SW 1271 (cell line): ENCODE data around the gene ANXA3.
"Not testable (repeated sequence)": the region's sequence is repeated elsewhere in the genome, so short reads cannot be mapped to it uniquely, and the experiment has no call there.

Experiments
- DNase-seq, 2 experiments: peaks; one replicate each; lab custom pipeline; 2025; lab: John Stamatoyannopoulos, UW

ANXA3 gene

DNA sequence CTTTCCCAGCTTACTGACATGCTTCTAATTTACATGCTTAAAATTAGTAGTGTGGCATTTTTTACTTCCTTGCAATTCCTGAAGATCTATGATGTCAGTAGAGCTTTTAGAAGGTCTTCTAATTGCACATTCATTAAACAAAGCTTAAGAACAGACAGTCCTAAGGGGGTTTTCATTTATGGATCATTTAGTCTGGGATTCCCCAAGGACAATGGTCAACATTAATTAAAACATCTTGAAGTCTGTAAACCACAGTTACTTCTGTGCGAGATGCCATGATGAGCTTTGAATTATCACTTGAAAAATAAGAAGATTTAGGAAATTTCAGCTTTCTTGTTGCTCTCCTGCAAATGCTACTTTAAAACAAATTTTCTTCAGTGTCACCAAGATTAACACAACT is 20.2 kb downstream of the ANXA3 start:
- DNase-seq: no peak

DNA sequence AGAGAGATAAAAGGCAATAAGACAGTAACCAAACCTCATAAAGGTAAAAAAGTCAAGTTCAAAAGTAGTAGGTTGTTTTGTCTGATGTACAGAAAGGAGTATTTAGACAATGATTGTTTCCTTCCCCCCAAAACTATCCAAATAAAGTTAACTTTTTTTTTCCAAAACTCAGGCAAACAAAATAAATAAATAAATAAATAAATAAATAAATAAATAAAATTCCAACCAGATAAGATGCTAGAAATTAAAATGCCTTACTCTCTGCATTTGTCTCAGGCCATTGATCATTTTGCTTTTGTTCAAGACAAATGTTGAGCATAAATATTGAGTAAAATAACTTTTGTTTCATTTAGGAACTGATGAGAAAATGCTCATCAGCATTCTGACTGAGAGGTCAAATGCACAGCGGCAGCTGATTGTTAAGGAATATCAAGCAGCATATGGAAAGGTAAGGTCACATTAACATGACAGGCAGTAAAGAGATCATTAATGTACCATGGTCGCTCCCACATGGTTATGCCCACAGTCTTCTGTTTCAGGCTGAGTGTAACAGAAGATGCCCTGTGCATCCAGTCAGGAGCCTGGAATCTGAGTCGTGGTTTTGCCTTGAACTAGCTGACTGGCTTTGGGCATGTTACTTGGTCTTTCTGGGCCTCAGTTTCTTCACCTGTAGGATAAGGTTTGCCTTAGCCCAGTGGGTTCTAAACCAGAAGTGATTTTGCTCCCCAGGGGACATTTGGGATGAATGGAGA is 27.3 kb downstream of the ANXA3 start:
- no peak for DNase-seq

DNA sequence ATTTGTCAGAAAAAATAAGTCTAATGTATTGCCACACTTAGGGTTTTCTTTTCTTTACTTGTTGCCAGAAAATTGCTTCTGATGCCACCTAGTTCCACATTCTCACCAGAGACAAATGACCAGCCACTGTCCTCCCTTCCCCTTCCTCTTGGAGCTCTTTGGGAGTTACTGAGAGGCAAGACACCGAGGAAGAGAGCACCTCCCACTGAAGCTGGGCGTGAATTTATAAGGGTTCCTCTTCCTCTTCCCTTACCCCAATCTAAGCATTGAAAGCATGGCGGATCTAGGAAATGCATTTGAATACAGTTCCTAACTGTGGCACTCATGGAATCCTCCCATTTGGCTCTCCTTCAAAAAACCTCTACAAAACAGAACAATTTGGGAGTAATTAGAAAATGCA is 30.0 kb downstream of the ANXA3 start:
- DNase-seq: no peak

DNA sequence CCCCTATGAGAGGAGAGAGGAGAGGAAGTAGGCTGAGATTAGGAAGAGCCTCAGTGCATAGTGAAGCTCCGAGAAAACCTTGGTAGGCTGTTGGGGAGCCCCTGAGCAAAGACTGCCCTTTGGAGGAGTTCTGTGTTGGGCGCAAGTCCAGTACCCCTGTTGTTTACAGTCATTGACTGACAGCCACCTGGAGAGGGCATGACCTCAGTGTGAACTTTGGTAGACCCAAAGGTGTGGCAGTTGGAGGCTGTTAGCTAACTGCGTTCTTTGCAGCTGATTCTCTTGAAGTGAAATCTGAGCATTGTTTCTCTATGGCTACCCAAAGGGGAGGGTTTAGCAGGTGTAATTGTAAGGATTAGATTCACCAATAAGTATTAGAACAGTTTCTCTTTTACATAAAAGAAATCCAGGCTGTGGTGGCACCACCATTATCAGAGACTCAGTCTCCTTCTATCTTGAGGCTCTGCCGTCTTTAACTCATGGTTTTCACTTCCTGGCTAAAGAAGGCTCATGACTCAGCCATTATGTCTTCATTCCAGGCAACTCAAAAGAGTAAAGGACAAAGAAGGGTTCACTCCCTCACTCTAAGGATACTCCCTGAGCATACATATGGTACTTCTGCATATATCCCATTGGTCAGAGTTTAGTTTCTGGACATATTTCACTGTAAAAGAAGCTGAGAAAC is 33.4 kb downstream of the ANXA3 start:
- no peak for DNase-seq

DNA sequence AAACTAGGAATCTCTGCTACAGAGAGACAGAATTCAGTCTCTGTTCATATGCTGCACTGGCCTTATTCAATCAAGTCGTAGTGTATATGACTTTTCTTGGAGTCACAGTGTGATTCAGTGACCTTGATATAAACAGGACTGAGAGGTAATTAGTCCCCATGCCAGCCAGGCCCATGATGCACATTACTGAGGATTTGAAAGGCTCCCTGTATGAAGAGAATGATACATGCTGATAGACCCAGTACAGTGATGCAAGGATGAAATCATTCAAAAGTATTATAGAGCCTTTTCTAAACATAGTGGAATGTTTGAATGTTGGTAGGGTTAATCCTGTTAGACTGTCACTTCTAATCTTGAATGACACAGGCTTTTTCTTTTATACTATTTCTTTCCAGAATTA is 34.1 kb downstream of the ANXA3 start:
- no peak for DNase-seq

DNA sequence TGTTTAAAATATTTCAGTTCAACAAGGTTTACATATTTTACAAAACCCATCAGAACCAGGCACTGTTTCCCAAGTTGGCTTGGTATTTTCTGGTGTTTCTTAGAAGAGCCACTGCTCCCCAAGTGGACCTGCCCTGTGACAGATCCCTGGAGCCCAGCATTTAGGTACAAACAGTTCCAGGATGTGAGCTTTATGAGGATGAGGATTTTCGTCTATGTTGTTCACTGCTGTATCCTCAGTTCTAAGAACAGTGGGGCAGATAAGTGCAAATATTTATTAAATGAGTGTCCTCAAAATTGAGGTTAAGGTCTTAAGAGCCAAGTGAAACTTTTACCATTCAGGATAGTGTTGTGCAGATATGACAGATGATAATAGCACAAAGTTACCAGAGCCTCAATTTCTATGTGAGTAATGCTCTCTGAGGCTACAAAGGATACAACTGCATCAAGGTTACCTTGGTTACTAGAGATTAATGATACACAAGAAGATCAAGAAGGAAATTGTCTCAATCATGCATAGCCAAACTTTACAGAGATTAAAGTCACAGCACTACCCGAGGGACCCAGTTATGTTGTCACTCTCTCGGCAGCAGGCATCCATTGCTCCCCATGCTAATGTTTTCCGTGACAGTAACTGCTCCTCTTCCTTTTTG is 37.5 kb downstream of the ANXA3 start:
- no peak for DNase-seq

DNA sequence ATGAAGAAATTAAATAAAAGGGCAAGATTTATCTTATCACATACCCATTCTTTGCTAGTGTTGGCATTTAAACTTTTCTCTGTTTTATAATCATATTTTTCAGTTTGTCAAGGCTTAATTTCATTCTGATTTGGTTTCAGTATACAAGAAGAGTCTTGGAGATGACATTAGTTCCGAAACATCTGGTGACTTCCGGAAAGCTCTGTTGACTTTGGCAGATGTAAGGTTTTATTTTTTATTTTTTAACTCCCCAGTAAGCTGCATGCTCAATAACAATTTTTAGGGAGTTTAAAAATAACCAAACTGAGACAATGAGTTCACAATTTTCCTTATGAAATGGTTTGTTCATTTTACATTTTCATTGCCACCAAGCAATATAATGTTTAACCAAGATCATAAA is 39.8 kb downstream of the ANXA3 start:
- DNase-seq: no peak

DNA sequence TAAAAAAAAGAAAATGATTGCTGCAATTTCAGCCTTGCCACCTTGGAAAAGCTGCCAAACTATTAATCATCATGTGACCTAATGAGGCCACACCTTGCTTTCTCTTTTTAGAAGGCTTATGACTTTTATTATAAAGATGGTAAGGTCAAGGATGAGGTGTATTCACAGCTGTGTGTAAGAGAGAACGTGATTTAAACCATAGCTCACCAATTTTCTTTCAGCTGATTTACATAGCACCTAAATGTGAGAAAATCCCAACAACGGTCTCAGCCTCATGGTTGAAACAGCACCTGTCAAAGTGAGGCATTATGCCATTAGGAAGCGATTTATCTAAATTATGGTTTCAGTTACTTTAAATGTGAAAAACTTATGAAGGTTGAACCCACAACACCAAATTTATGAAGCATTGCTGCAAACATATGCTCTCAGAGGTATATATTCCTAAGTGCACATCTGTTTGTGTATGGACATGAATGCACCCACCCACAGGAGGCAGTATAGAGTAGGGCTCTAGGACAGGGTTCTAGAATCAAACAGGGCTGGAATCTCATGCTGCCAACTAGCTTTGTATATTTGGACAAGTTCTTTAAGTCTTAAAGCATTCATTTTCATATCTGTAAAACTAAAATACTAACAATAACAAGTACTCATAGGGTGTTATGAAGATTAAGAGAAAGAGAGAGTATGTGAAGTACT is 40.7 kb downstream of the ANXA3 start:
- DNase-seq: no peak

DNA sequence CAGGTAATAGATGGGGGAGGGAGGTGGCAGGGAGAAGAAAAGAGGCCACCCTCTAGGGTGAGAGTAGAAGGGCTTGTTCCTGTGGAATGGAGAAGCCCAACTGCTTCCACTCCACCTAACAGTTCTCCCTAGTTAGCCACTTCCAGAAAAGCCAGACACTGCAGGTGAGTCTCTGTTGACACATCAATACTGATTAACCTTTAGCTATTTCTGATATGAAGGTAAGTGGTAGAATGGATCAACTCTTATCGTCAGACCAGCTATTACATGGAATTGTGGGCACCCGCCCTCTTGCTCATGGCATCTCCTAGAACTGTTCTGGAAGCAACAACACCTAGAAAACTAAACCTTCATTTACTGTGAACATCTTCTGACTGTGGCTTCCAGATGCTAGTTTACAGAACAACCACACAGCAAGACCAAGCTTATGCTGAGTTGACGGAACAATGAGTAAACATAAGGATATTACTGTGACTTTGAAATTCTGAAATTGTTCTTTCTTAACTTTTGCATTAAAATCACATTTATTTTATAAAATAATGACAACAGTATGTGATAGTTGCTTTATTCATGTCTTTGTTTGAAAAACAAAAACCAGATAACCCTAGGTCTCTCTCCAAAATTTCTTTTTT is 44.7 kb downstream of the ANXA3 start:
- DNase-seq: no peak

DNA sequence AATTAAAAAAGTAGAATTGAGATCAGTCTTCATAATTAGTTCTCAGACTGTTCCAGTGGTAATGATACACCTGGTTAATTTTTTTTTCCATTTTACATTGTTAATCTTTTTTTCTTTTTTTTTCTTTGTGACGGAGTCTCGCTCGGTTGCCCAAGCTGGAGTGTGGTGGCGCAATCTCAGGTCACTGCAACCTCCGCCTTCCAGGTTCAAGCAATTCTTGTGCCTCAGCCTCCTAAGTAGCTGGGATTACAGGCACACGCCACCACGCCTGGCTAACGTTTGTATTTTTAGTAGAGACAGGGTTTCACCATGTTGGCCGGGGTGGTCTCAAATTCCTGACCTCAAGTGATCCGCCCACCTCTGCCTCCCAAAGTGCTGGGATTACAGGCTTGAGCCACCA is 46.9 kb downstream of the ANXA3 start:
- DNase-seq: not testable (repeated sequence)

DNA sequence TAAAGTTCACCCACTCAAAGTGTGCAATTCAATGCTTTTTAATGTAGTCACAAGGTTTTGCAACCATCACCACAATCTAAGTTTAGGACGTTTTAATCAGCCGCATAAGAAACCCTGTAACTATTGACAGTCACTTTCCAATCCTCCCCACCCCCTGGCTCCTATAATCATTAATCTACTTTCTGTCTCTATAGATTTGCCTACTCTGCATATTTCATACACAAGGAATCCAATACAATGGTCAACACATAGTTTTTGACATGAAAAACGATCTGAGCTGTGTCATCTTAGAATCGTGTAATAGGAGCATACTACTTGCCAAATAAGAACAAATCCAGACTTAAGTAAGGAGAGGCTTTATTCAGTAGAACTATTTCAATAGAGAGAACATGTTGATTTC is 47.6 kb downstream of the ANXA3 start:
- no peak for DNase-seq

DNA sequence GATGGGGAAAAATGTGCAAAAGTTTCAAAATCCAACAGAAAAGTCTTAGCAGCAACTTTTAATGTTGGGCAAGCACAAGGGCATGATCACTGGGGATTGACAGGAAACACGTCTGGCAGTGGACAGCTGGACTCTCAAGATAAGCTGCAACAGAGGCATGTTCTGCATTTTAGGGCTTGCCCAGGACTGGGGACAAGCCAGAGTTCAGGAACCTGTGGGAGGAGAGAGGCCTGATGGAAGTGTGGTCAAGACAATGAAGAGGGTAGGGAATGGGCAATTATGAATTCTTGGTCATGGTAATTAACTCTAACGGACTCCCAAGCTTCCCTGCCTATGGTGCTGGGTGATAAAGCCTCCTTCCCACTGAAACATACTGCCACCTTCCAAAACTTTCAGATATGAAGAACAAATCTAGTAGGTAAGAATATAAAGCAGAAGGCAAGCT is 48.4 kb downstream of the ANXA3 start:
- no peak for DNase-seq

DNA sequence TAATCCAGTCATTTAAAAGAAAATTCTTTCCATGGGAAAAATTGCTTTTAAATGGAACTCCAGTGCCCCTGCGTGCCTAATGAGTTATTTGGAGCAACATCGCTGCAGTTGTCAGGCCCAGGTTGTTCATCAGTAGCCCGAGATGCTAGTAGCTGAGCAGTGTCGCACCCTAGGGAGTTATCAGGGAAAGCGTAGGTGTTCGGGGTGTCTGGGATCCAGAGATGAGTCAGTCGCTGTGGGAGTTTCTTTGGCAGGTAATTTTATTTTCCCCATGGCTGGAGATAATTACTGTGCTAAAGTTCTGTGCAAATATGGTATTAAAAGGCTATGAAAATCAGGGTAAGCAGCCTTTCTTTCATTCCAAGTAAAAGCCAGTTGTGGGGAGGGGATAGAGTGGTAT is 49.4 kb downstream of the ANXA3 start:
- DNase-seq: no peak

DNA sequence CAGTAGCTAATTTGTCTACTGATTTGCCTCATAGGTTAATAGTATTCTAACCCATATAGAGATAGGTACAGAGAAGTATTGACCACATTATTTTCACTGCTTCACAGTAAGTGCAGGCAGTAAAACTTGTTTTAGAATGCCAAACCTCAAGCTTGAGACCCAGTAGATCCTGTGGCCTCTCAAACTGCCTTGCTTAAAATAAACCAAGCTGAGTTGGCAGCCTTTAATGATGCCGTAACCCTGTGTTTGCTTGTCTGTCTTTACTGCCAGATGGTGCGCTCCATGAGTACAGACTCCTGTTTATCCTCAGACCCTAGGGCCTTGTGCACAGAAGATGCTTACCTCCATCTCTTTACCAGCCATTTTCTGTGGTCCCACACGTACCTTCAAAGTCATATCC is 50.8 kb downstream of the ANXA3 start:
- DNase-seq: no peak

DNA sequence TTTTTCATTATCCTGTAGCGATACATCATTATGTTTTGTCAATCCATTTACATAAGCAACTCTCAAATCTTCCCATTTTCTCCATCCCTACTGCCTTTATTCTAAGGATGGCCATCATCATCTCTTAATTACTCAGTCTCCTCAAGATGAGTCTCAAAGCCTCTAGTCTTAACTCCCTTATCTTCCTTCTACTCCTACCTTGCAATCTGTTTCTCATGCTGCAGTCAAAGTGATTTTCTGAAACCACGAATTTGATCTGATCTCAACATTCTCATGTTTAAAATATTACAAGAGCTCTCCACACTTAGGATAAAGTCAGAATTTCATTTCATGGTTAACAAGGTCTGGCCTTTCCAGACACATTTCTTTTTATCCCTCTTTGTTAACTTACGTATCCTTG is 51.8 kb downstream of the ANXA3 start:
- DNase-seq: no peak

DNA sequence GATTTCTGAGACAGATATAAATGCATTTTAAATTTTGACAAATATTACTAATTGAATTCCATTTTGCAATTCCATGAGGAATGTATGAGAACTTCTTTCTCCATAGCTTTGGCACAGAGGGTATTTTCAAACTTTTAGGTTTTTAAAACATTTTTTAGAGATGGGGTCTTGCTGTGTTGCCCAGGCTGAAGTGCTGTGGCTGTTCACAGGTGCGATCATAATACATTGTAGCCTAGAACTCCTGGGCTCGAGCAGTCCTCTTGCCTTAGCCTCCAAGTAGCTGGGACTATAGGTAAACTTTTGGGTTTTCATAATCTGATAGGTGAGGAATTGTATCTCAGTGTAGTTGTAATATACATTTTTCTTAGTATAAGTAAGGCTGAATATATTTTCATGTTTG is 53.4 kb downstream of the ANXA3 start:
- DNase-seq: no peak

DNA sequence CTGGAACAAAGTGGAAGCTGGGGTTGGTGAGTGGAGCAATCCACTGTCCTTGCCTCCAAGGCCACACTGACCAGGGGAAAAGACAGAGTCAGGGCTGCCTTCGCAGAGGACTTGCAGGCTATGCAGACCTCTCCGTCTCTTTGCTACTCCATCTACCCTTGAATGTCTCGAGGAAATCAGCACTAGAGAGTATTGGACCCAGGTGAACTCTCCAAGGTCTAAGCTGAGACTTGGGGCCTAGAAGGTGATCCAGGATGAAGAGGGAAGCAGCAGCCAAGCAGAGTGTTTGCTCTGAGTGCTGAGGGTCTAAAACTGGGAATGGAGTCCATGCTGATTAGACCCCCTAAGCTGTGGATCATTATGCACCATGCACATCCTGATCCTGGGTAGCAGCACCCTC is 54.5 kb downstream of the ANXA3 start:
- DNase-seq: no peak

DNA sequence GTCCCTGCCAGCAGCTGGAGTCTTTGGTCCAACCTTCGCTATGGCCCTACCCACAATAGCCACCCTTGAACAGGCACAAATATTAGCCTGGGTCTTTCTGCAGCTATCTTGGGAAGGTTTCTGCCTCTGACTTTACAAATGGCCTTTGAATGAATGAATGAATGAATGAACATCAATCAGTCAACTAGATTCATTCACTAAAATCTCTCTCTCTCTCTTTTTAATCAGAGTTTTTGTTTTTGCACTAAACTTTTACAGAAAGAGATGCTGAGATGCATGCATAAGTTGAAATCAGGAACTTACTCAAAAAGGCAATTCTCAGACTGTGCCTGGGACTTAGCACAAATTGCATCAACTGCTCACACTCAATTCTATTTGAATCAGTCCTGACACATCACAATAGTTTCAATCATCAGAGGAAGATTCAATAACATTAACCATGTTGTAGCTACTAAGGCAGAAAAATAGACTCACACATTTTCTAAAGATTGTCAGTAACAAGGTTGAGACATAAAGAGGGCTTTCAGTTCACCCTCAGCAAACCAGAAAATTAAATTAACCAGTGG is 55.0 kb downstream of the ANXA3 start:
- DNase-seq: no peak

DNA sequence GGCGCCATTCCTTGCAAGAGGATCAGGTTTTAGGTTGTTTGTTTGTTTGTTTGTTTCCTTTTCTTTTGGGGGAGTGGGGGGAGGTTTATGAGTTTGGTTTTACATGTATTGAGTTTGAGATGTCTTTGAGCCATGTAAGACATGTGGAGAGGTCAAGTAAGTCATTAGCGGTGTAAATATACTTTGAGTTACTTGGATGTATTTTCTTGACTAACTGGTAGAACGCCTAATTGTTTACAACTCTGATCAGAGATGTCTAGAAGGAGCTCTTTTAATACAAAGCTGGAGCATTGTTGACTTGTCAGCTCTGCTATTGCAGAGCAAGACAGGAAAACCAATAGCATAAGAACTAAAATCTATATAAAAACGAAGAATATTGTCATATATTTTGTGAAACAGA is 57.1 kb downstream of the ANXA3 start:
- DNase-seq: no peak

DNA sequence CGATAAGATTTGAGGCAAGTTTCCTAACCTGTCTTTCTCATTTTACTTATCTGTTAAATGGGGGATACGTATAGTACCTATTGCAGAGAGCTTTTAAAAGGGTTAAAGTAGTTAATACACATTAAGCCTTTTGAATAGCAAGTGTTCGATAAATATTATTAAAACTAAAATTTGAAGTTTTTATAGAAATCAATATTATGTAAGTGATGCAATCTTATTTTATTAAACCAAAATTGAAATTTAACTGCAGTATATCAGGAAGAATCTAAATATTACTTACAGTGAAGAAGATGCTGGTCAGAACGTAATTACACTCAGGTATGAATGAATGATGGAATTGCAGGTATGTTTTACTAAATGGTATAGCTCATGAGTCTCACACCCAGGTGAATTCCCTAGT is 58.0 kb downstream of the ANXA3 start:
- DNase-seq: no peak

DNA sequence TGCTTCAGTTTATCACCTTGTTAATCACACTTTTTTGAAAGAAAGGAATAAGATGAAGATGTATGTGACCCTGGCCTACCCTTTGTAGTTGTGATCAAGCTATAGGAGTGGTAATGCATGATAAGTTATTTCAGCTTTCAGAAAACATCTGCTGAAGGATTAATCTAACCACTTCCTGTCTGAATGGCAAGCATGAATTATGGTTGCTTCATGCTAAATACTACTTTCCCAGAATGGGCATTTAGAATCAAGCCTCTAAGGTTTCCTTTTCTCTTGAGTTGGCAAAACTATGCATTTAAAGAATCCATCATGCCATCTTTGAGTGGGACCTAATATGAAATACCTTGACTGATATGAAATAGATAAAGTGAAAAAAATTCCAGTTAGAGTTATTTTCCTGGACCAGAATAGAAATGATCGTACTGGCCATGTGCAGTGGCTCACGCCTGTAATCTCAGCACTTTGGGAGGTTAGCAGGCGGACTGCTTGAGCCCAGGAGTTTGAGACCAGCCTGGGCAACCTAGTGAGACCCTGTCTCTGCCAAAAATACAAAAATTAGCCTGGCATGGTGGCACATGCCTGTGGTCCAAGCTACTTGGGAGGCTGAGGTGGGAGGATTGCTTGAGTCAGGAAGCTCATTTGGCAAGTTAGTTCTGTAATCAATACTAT is 59.1 kb downstream of the ANXA3 start:
- no peak for DNase-seq
